Measurements from ENCODE around the gene CCDC126.
"Not testable (repeated sequence)": the region's sequence is repeated elsewhere in the genome, so short reads cannot be mapped to it uniquely, and the experiment has no call there.

The CCDC126 gene

GRCh38 chr7:23597094-23598091 is at the start of gene CCDC126:
Gene CCDC126, plus strand, starts transcription at chr7:23597382. Its CDS starts 13,934 bp downstream, at chr7:23611316.
- peak; percentile 81 for DNase-seq

DNA sequence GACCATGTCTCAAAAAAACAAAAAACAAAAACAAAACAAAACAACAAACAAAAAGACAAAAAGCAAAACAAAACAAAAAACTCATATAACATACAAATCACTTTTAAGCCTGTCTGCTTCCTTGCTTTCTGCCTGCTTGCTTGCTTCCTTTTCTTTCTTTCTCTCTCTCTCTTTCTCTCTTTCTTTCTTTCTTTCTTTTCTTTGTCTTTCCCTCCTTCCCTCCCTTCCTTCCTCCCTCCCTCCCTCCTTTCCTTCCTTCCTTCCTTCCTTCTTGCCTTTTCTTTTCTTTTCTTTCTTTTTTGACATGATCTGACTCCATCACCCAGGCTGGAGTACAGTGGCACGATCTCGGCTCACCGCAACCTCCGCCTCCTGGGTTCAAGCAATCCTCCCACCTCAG is 49.5 kb upstream of the CCDC126 start:
- no peak for DNase-seq

DNA sequence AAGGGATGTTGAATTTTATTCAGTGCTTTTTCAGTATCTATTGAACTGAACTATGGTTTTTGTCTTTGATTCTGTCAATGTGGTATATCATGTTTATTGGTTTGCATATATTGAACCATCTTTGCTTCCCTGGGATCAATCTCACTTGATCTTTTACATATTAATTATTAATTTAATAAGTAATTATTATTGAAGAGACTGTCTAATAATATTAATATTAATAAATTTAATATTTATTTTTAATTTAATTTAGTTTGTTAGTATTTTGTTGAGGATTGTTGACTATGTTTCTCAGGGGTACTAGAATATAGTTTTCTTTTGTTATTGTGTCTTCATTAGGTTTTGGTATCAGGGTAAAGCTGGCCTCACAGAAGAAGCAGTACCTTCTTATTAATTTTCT is 38.9 kb upstream of the CCDC126 start:
- no peak for DNase-seq

GRCh38 chr7:23570592-23571200 is 26.5 kb upstream of the CCDC126 start:
- peak; percentile 54 for DNase-seq

DNA sequence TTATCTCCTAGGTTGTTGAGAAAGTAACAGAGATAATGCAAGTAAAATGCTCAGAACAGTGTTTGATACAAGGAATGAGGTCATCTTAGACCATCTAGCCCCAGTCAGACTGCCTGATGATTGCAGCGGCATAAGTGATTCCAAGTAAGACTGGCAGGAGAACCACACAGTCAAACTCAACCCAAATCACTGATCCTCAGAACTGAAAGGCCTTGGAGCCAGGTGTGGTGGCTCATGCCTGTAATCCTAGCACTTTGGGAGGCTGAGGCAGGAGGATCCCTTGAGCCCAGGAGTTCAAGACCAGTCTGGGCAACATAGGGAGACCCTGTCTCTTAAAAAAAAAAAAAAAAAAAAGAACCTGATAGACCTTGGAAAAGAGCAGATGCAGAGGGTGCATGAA is 15.2 kb upstream of the CCDC126 start:
- DNase-seq: not testable (repeated sequence)

DNA sequence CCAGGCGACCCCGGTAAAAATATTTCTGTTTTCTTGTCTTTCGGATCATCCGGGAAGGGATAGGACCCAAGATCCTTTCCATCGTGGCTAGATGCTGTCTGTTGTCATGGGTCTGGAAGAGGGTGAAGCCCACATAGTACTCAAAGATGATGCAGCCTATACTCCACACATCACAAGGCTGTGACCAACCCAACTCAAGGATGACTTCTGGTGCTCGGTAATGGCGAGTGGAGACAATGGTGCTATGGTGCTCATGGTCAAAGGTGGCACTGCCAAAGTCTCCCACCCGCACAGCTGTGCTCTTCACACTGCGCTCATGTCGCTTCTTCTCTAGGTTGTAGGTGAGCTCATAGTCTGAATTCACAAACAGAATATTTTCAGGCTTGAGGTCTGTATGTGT is 11.9 kb upstream of the CCDC126 start:
- not testable (repeated sequence) for DNase-seq

DNA sequence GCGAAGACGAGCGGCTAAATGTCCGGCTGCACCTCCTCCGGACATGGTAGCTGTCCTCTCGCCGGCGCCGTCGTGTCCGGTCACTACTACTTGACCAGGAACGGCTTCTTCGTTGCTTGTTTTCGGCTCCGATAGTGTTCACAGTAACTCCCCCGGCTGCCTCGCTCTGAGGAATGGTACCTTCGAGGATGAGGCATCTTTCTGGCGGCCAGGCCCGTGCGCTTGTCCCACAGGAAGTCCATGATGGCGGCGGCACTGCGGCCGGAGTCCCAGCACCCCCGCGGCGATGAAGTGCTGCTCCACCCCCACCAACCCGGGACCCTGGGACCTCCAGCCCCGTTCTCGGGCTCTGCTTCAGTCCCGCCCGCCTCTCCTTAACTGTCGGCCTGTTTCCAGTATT is 11.0 kb upstream of the CCDC126 start:
- no peak for DNase-seq

GRCh38 chr7:23590529-23590928 is 6.7 kb upstream of the CCDC126 start:
- no peak for DNase-seq

DNA sequence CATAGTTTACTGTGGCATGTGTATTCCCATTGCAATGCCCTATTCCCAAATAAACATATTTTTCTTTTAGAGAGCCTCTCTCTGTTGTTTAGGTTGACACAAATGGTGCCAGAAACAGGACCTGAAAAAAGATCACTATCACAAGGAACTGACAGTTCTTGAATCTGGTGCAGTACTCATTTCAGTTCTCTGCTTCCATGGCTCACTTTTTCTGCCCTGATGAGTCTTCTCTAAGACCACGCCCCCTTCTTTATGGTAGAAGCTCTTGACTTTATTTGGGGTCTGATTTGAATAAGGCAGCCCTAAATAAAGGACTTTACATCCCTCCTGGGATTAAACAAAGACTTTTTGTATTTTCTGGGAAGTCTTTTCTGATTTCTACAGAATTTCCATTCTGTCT is 3.5 kb upstream of the CCDC126 start:
- peak; percentile 18 for DNase-seq

DNA sequence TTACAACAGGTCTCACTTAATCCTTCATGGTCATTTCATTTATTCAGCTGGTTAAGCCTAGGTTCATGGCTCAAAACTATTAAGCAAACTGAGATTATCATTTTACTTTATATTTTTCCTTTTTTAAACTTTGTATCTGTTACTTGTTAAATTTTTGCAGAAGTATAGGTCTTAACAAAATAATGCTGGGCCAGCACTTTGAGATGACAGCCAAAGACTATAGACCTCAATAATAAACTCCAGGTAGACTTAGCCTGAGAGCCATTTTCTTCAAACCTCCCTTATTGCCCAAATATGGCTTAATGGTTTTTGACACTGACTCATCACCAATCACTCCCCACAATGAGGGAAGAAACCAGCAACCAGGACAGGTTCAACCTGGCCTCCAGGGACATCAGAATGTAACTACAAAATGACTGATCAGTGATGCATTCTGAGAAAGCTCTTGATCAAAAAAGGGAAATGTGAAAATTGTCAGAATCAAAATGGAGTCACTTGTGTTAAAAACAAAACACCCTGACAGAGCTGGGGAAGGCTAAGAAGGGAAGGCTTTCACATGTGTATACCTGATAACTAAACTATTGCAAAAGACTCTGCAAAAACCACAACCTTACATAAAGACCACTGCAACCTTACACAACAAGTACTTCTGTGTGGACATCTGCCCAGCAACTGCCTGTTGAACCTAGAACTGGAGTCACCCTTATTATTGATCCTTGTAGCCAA is 2.1 kb upstream of the CCDC126 start:
- DNase-seq: peak; percentile 72

GRCh38 chr7:23598296-23598695 is 1.1 kb downstream of the CCDC126 start:
- DNase-seq: no peak

- DNase-seq: no peak
Observed at GRCh38 chr7:23600236-23600635, 3.1 kb downstream of the CCDC126 start.

DNA sequence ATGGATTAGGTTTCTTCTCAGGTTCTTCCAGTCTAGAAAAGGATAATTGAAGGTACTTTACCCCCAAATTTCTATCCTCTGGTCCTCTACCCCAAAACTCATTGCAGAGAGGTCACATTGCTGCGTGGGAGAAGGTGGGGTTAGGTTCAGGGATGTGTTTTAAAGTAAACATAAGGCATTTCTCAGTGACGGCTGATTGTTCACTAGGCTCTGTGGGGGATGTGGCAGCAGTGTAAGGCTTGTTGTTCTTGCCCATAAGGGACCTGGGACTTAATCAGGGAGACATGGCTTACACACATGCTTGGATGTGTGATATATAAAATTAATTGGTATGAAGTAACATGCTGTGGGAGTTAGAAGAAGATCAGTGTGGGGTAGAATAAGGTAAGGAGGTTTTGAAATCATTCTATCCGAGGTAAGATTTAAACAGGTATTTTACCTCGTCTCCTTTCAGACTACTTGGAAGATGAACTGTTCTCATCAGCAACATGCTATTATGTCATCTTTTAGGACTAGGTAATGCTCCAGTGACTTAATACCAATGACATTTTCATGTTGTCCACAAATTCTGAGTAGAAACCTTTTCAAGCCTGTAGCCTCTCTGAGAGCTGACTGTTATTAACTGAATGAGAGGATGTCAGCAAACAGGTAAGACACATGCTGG is 6.6 kb downstream of the CCDC126 start:
- no peak for DNase-seq

DNA sequence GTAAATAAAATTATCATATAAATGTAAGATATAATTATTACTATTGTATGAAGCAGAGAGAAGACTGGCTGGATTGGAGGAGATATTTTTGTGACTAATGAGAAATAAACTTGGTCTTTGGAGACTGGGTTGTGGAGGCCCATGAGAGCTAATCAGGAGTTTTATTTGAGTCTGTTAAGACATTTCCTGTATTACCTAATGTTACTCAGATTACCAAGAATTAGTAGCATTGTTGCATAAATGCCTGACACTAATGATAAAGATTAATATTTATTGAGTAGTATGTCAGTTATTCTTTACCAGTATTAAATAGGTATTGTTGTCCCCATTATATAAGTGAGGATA is 7.1 kb downstream of the CCDC126 start:
- DNase-seq: no peak

DNA sequence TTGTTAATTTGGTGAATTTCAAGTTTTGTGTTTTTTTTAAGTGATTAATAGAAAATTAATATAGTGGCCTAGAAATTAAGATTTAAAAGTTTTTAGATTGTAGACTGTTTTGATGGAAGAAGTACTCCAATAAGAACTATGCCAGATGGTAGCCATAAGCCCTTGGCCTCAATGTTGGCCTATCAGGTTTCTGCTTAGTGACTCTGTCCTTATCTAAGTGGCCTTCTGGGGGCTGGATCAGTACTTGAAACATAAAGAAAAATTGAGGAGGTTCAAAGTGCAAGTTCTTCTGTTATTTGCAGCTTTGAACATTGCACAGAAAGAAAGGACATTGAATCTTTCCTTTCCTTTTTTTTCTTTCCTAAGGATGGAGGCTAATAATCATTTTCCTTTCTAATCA is 9.9 kb downstream of the CCDC126 start:
- DNase-seq: no peak

DNA sequence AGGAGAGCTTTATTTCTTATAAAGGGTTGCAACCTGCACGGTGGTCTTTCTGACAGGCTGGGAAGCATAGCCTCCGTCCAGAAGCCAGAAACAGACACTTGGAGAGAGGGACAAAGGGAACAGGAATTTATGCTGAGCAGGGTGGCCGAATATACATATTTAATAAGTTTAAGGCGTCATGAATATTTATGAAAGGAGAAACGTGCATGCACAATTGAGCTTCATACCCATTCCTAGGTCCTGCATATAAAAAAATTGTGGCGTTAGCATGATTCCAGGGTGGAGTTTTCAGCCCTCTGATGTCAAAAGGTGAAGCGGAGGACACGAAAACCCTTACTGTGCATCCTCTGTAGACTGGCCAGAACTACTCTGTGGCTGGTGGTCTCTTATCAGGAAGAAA is 10.7 kb downstream of the CCDC126 start:
- no peak for DNase-seq

GRCh38 chr7:23615331-23615730 is 18.1 kb downstream of the CCDC126 start:
- no peak for DNase-seq

GRCh38 chr7:23616593-23616992 is 19.4 kb downstream of the CCDC126 start:
- DNase-seq: no peak

GRCh38 chr7:23617482-23617881 is 20.3 kb downstream of the CCDC126 start:
- DNase-seq: no peak

DNA sequence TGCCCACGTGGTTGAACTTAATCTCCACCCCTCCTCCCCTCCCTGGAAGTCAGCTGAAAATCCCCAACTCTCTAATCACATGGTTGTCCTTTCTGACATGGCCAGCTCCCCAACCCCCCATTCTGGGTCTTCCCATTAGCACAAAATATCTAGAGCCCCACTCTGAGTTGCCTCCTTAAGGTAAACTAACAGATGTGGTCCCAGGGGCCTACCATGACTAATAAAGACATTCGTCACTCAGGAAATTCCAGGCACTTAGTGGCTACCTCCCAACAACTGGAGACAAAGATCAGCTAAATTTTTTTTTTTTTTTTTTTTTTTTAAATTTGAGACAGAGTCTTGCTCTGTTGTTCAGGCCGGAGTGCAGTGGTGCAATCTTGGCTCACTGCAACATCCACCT is 21.1 kb downstream of the CCDC126 start:
- DNase-seq: no peak

DNA sequence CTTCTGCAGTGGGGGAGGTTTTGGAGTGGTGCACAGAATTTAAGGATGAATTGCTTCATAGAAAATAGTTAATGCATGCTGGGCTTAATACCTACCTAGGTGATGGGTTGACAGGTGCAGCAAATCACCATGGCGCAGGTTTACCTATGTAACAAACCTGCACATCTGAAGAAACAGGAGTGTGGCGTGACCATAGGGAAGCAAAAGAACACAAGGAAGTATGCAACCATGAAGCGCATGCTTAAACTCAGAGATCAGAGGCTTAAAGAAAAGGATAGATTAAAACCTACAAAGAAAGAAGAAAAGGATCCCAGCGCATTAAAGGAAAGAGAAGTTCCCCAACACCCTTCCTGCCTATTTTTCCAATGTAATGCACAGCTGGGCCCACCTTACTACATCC is 22.0 kb downstream of the CCDC126 start:
- DNase-seq: no peak

GRCh38 chr7:23622506-23622925 is 25.3 kb downstream of the CCDC126 start:
- no peak for DNase-seq

- DNase-seq: no peak
Observed at GRCh38 chr7:23628370-23628769, 31.2 kb downstream of the CCDC126 start.
